ENCODE results near the gene MAP2K7.
A peak's percentile ranks its signal among the peaks of the same experiment; 100 is the strongest.

MAP2K7 gene

DNA sequence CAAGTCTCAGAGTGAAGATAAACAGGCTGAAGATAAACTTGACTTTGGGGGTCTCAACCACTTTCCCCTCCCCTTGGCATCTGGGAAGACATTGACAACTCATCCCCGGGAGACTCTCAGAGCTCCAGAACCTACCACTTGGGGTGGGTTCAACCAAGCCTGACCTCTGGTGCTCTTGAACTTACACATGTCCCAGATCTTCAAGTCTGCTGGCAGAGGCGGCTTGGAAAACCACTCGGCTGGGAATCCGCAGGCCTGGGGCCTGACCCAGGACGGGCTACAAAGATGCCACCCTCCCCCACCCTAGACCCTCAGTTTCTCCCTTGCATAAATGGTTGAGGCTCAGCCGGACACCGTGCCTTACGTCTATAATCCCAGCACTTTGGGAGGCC, 14.9 kb upstream of the MAP2K7 start:
- TF ChIP-seq CREB5 (CRISPR knock-in tag; IDR thresholded peaks at IDR 0.05; ENCODE audit: low read depth): no peak
- no peak for TF ChIP-seq ARNTL (CRISPR knock-in tag; IDR thresholded peaks at IDR 0.05; ENCODE audit: borderline replicate concordance, low read depth)
- no peak for TF ChIP-seq ZNF8 (CRISPR knock-in tag; IDR thresholded peaks at IDR 0.05)
- TF ChIP-seq POU6F1 (CRISPR knock-in tag; IDR thresholded peaks at IDR 0.05; ENCODE audit: borderline replicate concordance, low read depth): no peak
- TF ChIP-seq CSRNP3 (CRISPR knock-in tag; IDR thresholded peaks at IDR 0.05): no peak
- TF ChIP-seq, protein P1, sequence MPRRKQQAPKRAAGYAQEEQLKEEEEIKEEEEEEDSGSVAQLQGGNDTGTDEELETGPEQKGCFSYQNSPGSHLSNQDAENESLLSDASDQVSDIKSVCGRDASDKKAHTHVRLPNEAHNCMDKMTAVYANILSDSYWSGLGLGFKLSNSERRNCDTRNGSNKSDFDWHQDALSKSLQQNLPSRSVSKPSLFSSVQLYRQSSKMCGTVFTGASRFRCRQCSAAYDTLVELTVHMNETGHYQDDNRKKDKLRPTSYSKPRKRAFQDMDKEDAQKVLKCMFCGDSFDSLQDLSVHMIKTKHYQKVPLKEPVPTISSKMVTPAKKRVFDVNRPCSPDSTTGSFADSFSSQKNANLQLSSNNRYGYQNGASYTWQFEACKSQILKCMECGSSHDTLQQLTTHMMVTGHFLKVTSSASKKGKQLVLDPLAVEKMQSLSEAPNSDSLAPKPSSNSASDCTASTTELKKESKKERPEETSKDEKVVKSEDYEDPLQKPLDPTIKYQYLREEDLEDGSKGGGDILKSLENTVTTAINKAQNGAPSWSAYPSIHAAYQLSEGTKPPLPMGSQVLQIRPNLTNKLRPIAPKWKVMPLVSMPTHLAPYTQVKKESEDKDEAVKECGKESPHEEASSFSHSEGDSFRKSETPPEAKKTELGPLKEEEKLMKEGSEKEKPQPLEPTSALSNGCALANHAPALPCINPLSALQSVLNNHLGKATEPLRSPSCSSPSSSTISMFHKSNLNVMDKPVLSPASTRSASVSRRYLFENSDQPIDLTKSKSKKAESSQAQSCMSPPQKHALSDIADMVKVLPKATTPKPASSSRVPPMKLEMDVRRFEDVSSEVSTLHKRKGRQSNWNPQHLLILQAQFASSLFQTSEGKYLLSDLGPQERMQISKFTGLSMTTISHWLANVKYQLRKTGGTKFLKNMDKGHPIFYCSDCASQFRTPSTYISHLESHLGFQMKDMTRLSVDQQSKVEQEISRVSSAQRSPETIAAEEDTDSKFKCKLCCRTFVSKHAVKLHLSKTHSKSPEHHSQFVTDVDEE (CRISPR knock-in tag; IDR thresholded peaks at IDR 0.05): no peak
- TF ChIP-seq ESRRG (CRISPR knock-in tag; IDR thresholded peaks at IDR 0.05): no peak
- no peak for ATAC-seq

DNA sequence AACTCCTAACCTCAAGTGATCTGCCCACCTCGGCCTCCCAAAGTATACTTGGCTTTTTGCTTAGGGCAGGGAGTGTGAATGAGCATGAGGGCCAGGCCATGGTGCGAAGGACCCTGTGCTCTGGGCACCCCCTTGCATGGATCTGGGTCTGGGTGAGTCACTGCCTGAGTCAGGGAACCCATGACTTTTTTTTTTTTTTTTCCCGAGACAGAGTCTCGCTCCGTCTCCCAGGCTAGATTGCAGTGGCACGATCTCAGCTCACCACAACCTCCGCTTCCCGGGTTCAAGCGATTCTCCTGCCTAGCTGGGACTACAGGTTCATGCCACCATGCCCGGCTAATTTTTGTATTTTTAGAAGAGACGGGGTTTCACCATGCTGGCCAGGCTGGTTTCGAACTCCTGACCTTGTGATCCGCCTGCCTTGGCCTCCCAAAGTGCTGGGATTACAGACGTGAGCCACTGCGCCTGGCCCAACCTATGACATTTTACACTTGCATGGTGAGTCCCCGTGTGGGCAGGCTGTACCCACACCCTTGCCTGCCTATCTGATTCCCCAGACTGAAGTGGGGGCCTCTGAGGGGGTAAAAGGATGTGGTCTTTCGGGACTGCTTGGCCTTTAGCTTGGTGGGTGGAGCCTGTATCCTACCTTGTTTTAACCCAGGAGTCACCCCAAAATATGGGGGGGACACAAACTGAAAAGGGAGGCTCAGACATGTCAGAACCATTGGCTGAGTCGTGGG, 10.1 kb upstream of the MAP2K7 start:
- peak; percentile 48; the same call in 2 of the 3 replicates for ATAC-seq

DNA sequence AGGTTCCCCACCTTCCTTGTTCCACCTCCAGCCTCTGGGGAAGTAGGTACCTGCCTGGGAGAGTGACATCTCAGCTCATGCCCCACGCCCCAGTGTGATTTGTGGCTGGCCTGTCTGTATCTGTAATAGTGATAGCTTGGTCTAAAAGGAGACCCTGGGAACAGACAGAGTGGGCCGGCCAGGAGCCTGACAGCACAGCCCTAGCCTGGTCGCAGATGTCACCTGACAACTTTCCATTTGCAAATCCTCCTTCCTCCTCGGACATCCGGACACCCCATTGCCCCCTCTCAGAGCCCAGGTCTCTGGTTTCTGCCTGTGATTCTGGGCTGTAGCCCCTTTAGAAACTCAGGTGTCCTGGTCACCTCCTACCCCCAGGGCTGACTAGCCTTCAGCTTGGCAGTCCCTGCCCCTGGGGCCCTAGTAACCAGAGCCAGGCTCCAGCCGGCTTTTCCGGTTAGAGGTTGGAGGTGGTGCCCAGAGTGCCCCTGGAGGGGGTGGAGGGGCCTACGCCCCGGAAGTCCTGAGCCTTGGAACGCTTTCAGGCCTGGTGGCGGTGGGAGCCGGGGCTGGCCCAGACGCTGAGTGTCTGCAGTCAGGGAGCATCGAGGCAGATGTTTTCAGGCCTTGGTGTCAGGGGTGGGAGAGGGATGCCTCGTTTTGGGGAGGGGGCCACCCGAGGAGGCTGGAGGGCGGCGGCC, 8.9 kb upstream of the MAP2K7 start:
- no peak for TF ChIP-seq ARNTL (CRISPR knock-in tag; IDR thresholded peaks at IDR 0.05; ENCODE audit: borderline replicate concordance, low read depth)
- TF ChIP-seq PPARA (CRISPR knock-in tag; IDR thresholded peaks at IDR 0.05; ENCODE audit: borderline replicate concordance): no peak
- TF ChIP-seq ZNF70 (CRISPR knock-in tag; IDR thresholded peaks at IDR 0.05): no peak
- TF ChIP-seq POU6F1 (CRISPR knock-in tag; IDR thresholded peaks at IDR 0.05; ENCODE audit: borderline replicate concordance, low read depth): no peak
- no peak for TF ChIP-seq CSDC2 (CRISPR knock-in tag; IDR thresholded peaks at IDR 0.05)
- TF ChIP-seq CREB5 (CRISPR knock-in tag; IDR thresholded peaks at IDR 0.05; ENCODE audit: low read depth): no peak
- TF ChIP-seq OSR1 (CRISPR knock-in tag; IDR thresholded peaks at IDR 0.05): no peak
- TF ChIP-seq ZC3H10 (CRISPR knock-in tag; IDR thresholded peaks at IDR 0.05): no peak
- TF ChIP-seq CSRNP3 (CRISPR knock-in tag; IDR thresholded peaks at IDR 0.05): no peak
- TF ChIP-seq, protein P2, sequence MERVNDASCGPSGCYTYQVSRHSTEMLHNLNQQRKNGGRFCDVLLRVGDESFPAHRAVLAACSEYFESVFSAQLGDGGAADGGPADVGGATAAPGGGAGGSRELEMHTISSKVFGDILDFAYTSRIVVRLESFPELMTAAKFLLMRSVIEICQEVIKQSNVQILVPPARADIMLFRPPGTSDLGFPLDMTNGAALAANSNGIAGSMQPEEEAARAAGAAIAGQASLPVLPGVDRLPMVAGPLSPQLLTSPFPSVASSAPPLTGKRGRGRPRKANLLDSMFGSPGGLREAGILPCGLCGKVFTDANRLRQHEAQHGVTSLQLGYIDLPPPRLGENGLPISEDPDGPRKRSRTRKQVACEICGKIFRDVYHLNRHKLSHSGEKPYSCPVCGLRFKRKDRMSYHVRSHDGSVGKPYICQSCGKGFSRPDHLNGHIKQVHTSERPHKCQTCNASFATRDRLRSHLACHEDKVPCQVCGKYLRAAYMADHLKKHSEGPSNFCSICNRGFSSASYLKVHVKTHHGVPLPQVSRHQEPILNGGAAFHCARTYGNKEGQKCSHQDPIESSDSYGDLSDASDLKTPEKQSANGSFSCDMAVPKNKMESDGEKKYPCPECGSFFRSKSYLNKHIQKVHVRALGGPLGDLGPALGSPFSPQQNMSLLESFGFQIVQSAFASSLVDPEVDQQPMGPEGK (CRISPR knock-in tag; IDR thresholded peaks at IDR 0.05; ENCODE audit: borderline replicate concordance): no peak
- no peak for TF ChIP-seq TCF4 (CRISPR knock-in tag; IDR thresholded peaks at IDR 0.05; ENCODE audit: borderline replicate concordance)
- TF ChIP-seq, protein P1 (CRISPR knock-in tag; IDR thresholded peaks at IDR 0.05): no peak
- no peak for ATAC-seq
